CD4-positive, alpha-beta T cell treated with Interferon gamma for 1 hour (primary cell): Measurements from ENCODE around the gene PRKAG3.

Experiments
- DNase-seq: peaks from one replicate; pipeline ENCODE4 v3.0.0-alpha.2; 2020

PRKAG3 gene

GRCh38 chr2:218831378-218831990 is at the start of gene PRKAG3:
TSS of gene PRKAG3 (minus strand) at chr2:218831803.
- no peak for DNase-seq

- no peak for DNase-seq
These were observed 49.4 kb upstream of the PRKAG3 start for GRCh38 chr2:218880859-218881594.

- DNase-seq: peak; percentile 90
These were observed 48.7 kb upstream of the PRKAG3 start, which contains the start of gene WNT10A for GRCh38 chr2:218880102-218880858. TSS of gene WNT10A (plus strand) at chr2:218880852. CDS start at chr2:218880996, 144 bp downstream.

GRCh38 chr2:218879776-218880101 is 48.1 kb upstream of the PRKAG3 start:
- DNase-seq: no peak

GRCh38 chr2:218878926-218879761 is 47.5 kb upstream of the PRKAG3 start:
- no peak for DNase-seq

- no peak for DNase-seq
These were observed 46.9 kb upstream of the PRKAG3 start for GRCh38 chr2:218878486-218878885.

- no peak for DNase-seq
These were observed 46.3 kb upstream of the PRKAG3 start for GRCh38 chr2:218877891-218878290.

GRCh38 chr2:218877331-218877730 is 45.7 kb upstream of the PRKAG3 start:
- DNase-seq: no peak

GRCh38 chr2:218876562-218877219 is 45.1 kb upstream of the PRKAG3 start:
- DNase-seq: peak; percentile 73

GRCh38 chr2:218875692-218876246 is 44.2 kb upstream of the PRKAG3 start:
- DNase-seq: no peak

GRCh38 chr2:218873359-218874194 is 42.0 kb upstream of the PRKAG3 start:
- no peak for DNase-seq

- DNase-seq: no peak
These were observed 41.2 kb upstream of the PRKAG3 start for GRCh38 chr2:218872645-218873358.

- no peak for DNase-seq
These were observed 40.0 kb upstream of the PRKAG3 start for GRCh38 chr2:218871345-218872302.

GRCh38 chr2:218870984-218871344 is 39.4 kb upstream of the PRKAG3 start:
- DNase-seq: no peak

GRCh38 chr2:218869064-218869463 is 37.5 kb upstream of the PRKAG3 start:
- DNase-seq: no peak

- DNase-seq: no peak
These were observed 36.3 kb upstream of the PRKAG3 start for GRCh38 chr2:218867900-218868299.

GRCh38 chr2:218865999-218866398 is 34.4 kb upstream of the PRKAG3 start:
- DNase-seq: no peak

GRCh38 chr2:218865396-218865795 is 33.8 kb upstream of the PRKAG3 start:
- no peak for DNase-seq

- DNase-seq: no peak
These were observed 31.5 kb upstream of the PRKAG3 start for GRCh38 chr2:218863021-218863520.
